GM18867 (cell line): ENCODE data around the gene HLF.
"Not testable (repeated sequence)": the region's sequence is repeated elsewhere in the genome, so short reads cannot be mapped to it uniquely, and the experiment has no call there.

Experiments
- ATAC-seq: cut with Tn5 transposase; IDR thresholded peaks from one replicate; pipeline ENCODE4 v1.9.1; 2021; ENCODE audit warnings: mild to moderate bottlenecking, moderate library complexity; ENCODE audit not compliant: unreplicated experiment

The HLF gene

GRCh38 chr17:55324296-55324978 lies 59.7 kb downstream of the HLF start:
- ATAC-seq, result no peak

DNA sequence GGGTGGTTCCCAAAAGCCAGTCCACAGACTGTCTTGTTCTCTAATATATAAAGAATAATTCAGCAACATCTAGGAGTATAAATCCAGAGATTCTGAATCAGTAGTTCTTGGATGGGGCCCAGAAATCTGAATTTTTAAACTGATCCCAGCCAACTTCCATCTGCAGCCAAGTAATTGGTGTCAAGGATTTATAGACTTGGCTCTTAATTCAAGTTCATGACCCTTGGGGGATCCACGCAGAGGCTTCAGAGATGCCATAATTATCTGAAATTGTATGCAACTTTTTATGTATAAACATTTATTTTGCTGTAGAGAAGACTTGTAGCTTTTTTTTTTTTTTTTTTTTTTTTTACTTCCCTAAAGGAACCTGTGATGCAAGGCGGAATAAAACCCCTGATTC lies 60.6 kb downstream of the HLF start:
- no peak for ATAC-seq

GRCh38 chr17:55326030-55326429 lies 61.3 kb downstream of the HLF start:
- no peak for ATAC-seq

GRCh38 chr17:55327225-55328088 lies 62.7 kb downstream of the HLF start:
- ATAC-seq, result no peak

DNA sequence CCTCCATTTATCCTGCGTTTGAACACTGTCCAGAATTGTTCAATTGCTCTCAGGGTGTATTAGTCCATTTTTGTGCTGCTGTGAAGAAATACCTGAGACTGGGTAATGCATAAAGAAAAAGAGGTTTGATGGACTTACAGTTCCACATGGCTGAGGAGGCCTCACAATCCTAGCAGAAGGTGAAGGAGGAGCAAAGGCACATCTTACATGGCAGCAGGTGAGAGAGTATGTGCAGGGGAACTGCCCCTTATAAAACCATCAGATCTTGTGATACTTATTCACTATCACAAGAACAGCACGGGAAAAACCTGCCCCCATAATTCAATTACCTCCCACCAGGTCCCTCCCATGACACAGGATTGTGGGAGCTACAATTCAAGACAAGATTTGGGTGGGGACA lies 63.8 kb downstream of the HLF start:
- ATAC-seq, result not testable (repeated sequence)

GRCh38 chr17:55330344-55330933 lies 65.7 kb downstream of the HLF start:
- no peak for ATAC-seq

DNA sequence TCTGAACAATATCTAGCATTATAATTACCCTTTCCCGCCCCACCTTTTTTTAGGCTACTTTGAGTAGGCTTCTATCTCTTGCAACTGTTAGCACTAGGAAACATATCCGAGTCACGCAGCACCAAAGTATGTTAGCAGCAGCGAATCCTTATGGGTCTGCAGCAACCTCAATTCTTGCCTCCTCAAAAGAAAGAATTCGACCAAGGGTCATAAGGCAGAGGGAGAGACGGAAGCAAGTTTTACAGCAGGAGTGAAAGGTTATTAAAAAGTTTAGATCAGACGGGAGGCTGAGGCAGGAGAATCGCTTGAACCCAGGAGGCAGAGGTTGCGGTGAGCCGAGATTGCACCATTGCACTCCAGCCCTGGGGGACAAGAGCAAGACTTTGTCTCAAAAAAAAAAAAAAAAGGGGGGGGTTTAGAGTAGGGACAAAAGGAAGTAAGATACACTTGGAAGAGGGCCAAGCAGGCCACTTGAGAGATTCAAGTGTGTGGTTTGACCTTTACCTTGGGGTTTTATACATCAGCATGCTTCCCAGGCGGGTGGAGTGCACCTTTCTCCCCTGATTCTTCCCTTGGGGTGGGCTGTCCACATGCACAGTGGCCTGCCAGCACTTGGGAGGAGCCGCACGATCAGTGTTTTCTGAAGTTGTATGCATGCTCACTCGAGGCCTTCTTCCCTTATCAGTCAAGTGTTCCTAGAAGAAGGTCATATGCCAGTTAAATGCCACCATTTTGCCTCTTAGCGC lies 67.7 kb downstream of the HLF start:
- no peak for ATAC-seq

GRCh38 chr17:55334285-55334684 lies 69.5 kb downstream of the HLF start:
- ATAC-seq, result no peak

DNA sequence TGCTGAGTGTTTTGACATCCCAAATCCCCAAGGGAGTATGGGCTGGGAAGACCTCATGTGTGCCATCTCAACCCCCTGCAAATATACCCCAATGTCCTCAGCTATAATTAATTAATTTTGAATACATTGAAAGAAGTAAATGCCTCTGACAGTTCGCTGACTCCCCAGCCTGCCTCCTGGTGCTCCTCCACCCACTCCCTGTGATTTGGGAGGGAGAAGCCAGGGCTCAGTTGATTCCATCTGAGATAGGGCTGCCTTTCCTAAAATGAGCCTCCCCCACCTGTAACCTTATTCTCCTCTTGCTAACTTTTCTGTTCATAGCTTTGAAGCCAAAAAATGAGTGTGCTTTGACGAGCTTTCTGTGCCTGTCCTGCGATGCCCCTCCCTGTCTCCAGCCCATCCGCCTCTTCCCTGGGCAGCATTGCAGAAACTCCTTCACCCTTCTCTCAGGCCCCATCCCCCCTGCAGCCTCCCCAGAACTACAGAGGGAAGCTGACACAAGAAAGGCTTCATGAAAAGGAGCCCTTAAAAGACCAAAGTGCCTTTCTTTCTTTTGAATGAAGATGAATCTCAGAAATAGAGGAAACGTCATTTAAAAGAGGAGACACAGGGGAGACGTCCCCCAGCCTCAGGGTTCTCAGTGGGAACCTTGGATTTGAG lies 70.3 kb downstream of the HLF start:
- no peak for ATAC-seq

DNA sequence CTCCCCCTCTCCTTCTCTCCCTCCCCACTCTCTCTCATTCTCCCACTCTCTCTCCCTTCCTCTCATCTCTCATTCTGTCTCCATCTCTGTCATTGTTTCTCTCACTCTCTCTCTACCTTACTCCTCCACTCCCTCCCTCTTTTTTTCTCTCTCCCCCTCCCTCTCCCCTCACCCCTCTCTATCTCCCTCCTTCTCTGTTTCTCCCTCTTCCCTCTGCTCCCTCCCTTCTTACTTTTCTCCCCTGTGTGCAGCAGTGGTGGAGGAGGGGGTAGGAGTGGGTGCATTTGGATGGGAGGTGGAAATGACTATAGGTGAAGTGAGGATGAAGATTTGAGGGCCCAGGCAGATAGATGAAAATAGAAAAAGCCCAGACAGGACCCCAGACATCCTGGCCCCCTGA lies 70.9 kb downstream of the HLF start:
- ATAC-seq, result no peak

GRCh38 chr17:55336426-55336825 lies 71.7 kb downstream of the HLF start:
- ATAC-seq, result no peak

- no peak for ATAC-seq
These were observed 75.4 kb downstream of the HLF start for GRCh38 chr17:55340176-55340575.

DNA sequence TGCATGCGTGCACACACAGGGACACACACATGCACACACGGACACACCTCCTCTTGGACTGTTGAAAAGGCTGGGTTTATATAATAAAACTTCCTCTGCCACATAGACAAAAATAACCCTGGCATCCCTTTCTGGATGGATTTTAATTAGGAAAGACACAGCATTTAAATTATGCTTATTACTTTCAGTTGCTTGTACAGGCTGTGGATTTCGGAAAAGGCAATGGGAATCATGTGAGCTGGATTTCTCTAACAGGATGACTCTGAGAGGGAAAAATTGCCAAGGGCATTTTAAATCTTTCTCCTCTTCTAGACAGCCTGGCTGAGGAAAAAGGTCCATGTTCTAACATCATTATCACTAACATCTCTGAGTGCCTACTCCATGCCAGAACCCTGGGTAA lies 75.9 kb downstream of the HLF start:
- ATAC-seq, result no peak

DNA sequence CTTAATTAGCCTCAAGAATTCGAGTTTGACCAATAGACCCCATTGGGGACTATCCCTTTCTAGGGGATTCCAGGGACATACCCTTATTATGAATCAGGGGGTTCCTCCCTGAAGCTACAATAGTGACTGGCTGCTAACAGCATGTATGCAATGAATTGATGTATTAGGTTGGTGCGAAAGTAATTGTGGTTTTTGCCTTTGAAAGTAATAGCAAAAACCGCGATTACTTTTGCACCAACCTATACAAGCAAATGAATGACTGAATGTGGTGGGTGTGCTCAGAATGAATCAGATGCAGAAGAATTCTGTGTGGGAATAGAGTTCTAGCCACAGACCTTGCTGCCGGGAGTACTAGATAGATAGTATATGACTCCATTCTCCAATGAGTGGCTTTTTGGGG lies 76.7 kb downstream of the HLF start:
- peak; percentile 70 for ATAC-seq

- ATAC-seq, result no peak
These were observed 78.2 kb downstream of the HLF start for GRCh38 chr17:55342800-55343585.

DNA sequence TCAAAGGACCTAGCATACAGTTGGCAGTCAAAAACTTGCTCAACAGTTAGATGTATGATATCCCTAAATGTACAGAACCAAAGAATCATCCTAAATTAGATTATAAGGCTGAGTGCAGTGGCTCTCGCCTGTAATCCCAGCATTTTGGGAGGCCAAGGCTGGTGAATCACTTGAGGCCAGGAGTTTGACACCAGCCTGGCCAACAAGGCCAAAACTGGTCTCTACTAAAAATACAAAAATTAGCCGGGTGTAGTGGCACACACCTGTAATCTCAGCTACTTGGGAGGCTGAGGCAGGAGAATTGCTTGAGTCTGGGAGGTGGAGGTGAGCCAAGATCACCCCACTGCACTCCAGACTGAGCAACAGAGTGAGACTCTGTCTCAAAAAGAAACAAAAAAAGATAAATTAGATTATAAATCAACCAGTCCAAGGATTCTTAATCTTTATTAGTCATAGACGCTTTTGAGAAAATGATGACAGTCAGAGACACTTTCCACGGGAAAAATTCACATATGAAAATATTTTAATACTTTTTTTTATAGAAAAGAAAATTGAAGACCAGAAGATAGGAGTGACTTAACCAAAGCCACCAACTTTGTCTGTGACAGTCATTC lies 79.2 kb downstream of the HLF start:
- no peak for ATAC-seq

DNA sequence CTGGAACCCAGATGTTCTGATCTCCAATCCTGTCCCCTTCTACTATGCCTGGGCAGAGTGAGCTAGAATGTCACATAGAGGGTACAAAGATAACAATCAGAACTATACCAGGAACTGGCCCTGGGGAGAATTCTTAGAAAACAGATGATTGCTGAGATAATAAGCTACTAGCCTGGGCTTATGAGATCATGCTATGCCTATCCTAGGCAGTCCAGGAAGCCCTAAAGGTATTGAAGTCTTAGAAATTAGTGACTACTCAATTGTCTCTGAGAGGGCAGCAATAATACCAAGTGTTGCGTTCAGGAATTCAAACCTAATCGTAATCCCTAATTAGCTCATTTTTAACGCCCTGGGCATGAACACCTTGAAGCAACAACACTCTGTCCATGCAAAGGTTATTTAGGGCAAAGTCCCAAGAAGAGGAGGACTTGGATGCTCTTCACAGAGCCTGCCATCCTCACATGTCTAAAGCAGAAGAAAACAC lies 79.8 kb downstream of the HLF start:
- no peak for ATAC-seq

GRCh38 chr17:55345132-55345531 lies 80.4 kb downstream of the HLF start:
- no peak for ATAC-seq

DNA sequence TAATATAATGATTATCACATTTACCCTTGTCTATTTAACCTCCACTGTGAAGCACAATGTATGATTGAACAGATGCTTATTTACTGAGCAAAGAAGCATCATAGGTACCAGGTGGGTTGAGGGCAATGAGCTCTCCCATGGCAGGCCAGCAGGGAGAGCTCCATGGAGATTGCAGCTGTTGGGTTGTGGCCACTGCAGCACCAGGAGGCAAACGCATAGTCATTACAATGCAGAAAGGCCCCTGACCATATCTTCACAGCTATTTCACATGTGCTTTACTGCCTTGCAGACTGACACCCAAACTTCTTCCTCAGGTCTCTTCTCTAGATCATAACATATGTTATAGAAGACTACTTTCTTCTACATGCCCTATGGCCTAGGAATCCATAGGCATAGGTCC lies 81.9 kb downstream of the HLF start:
- no peak for ATAC-seq
